SK-N-SH treated with all-trans-retinoic acid at 6 μM for 48 hours (cell line): ENCODE data around the gene HECTD4.

Source experiments
- ATAC-seq: fragments of 200-7000 bp; cut with Tn5 transposase; 3 replicates; pipeline ENCODE4 v1.9.1; 2020; ENCODE audit warnings: mild to moderate bottlenecking, moderate library complexity
- ARNTL ChIP-seq: fragments of 450-650 bp; formaldehyde crosslinking; IDR thresholded peaks from 2 replicates; pipeline ENCODE4 v1.5.0; 2020; ENCODE audit warnings: low read depth, mild to moderate bottlenecking, moderate library complexity, borderline replicate concordance
- BACH2 ChIP-seq: fragments of 250-450 bp; sonication (Bioruptor Pico); IDR thresholded peaks from 2 replicates; pipeline ENCODE4 v1.9.0; 2021; ENCODE audit warnings: mild to moderate bottlenecking, borderline replicate concordance
- CSDC2 ChIP-seq: fragments of 250-450 bp; sonication (Bioruptor Pico); IDR thresholded peaks from 2 replicates; pipeline ENCODE4 v1.5.0; 2020; ENCODE audit warnings: mild to moderate bottlenecking, moderate library complexity
- CSRNP3 ChIP-seq: fragments of 250-450 bp; sonication (Bioruptor Pico); IDR thresholded peaks from 2 replicates; pipeline ENCODE4 v1.5.1; 2021; ENCODE audit warnings: mild to moderate bottlenecking, moderate library complexity
- ESRRG ChIP-seq: fragments of 250-450 bp; sonication (Bioruptor Pico); IDR thresholded peaks from 2 replicates; pipeline ENCODE4 v1.6.1; 2021; ENCODE audit warnings: mild to moderate bottlenecking
- GLIS3 ChIP-seq: fragments of 250-450 bp; sonication (Bioruptor Pico); IDR thresholded peaks from 2 replicates; pipeline ENCODE4 v1.5.0; 2020; ENCODE audit warnings: mild to moderate bottlenecking, moderate library complexity
- ISL1 ChIP-seq: fragments of 250-450 bp; sonication (Bioruptor Pico); IDR thresholded peaks from 2 replicates; pipeline ENCODE4 v2.1.2; 2022; ENCODE audit warnings: mild to moderate bottlenecking, moderate library complexity
- OSR1 ChIP-seq: fragments of 250-450 bp; sonication (Bioruptor Pico); IDR thresholded peaks from 2 replicates; pipeline ENCODE4 v1.8.0; 2022; ENCODE audit warnings: moderate library complexity, mild to moderate bottlenecking, inconsistent platforms
- PATZ1 ChIP-seq: fragments of 250-450 bp; sonication (Bioruptor Pico); IDR thresholded peaks from 2 replicates; pipeline ENCODE4 v1.8.0; 2020; ENCODE audit warnings: mild to moderate bottlenecking, moderate library complexity, borderline replicate concordance
- POU6F1 ChIP-seq: fragments of 250-450 bp; sonication (Bioruptor Pico); IDR thresholded peaks from 2 replicates; pipeline ENCODE4 v1.8.0; 2021; ENCODE audit warnings: low read depth, mild to moderate bottlenecking, moderate library complexity, borderline replicate concordance
- PPARA ChIP-seq: fragments of 250-450 bp; sonication (Bioruptor Pico); IDR thresholded peaks from 2 replicates; pipeline ENCODE4 v1.5.0; 2020; ENCODE audit warnings: mild to moderate bottlenecking, borderline replicate concordance
- RARB ChIP-seq: fragments of 250-450 bp; sonication (Bioruptor Pico); IDR thresholded peaks from 2 replicates; pipeline ENCODE4 v1.8.0; 2021; ENCODE audit warnings: mild to moderate bottlenecking, moderate library complexity
- TCF4 ChIP-seq: fragments of 250-450 bp; sonication (Bioruptor Pico); IDR thresholded peaks from 2 replicates; pipeline ENCODE4 v1.8.0; 2021; ENCODE audit warnings: mild to moderate bottlenecking, moderate library complexity, borderline replicate concordance
- TSHZ2 ChIP-seq: fragments of 250-450 bp; sonication (Bioruptor Pico); IDR thresholded peaks from 2 replicates; pipeline ENCODE4 v1.5.0; 2020; ENCODE audit warnings: mild to moderate bottlenecking, moderate library complexity
- ZC3H10 ChIP-seq: fragments of 250-450 bp; sonication (Bioruptor Pico); IDR thresholded peaks from 2 replicates; pipeline ENCODE4 v1.5.1; 2021; ENCODE audit warnings: mild to moderate bottlenecking, moderate library complexity
- ZFP3 ChIP-seq: fragments of 250-450 bp; sonication (Bioruptor Pico); IDR thresholded peaks from 2 replicates; pipeline ENCODE4 v1.5.0; 2020; ENCODE audit warnings: mild to moderate bottlenecking, moderate library complexity
- ZFP30 ChIP-seq: fragments of 450-650 bp; formaldehyde crosslinking; IDR thresholded peaks from 2 replicates; pipeline ENCODE4 v1.5.0; 2022; ENCODE audit warnings: mild to moderate bottlenecking, moderate library complexity
- ZNF565 ChIP-seq: fragments of 450-650 bp; formaldehyde crosslinking; conservative IDR thresholded peaks from 2 replicates; pipeline ENCODE4 v1.5.0; 2020; ENCODE audit warnings: low read depth, mild to moderate bottlenecking, moderate library complexity
- ZNF70 ChIP-seq: fragments of 450-650 bp; formaldehyde crosslinking; IDR thresholded peaks from 2 replicates; pipeline ENCODE4 v1.5.0; 2020; ENCODE audit warnings: mild to moderate bottlenecking, moderate library complexity
- ZNF8 ChIP-seq: fragments of 450-650 bp; formaldehyde crosslinking; IDR thresholded peaks from 2 replicates; pipeline ENCODE4 v1.5.0; 2020; ENCODE audit warnings: mild to moderate bottlenecking, moderate library complexity

Gene HECTD4

GRCh38 chr12:112370868-112371510 lies 11.2 kb downstream of the HECTD4 start:
- no peak for ATAC-seq
- no peak for TF ChIP-seq ARNTL
- no peak for TF ChIP-seq CSRNP3 (CRISPR knock-in tag)
- TF ChIP-seq ZFP3: no peak
- TF ChIP-seq CSDC2: no peak
- no peak for TF ChIP-seq ZNF8 (CRISPR knock-in tag)
- no peak for TF ChIP-seq BACH2 (CRISPR knock-in tag)
- no peak for TF ChIP-seq ZNF565 (CRISPR knock-in tag)
- TF ChIP-seq ZC3H10 (CRISPR knock-in tag): no peak
- TF ChIP-seq ISL1 (CRISPR knock-in tag): no peak
- TF ChIP-seq GLIS3 (CRISPR knock-in tag): no peak
- TF ChIP-seq ZNF70: no peak
- TF ChIP-seq PATZ1 (CRISPR knock-in tag): no peak
- no peak for TF ChIP-seq ESRRG
- TF ChIP-seq ZFP30: no peak
- no peak for TF ChIP-seq OSR1
- no peak for TF ChIP-seq TSHZ2 (CRISPR knock-in tag)
- TF ChIP-seq POU6F1 (CRISPR knock-in tag): no peak

GRCh38 chr12:112370199-112370598 lies 12.0 kb downstream of the HECTD4 start:
- no peak; the same call in 2 of the 3 replicates for ATAC-seq
- no peak for TF ChIP-seq ISL1 (CRISPR knock-in tag)
- TF ChIP-seq ZC3H10 (CRISPR knock-in tag): no peak
- no peak for TF ChIP-seq CSDC2
- no peak for TF ChIP-seq ZFP30
- TF ChIP-seq RARB (CRISPR knock-in tag): no peak
- no peak for TF ChIP-seq OSR1
- TF ChIP-seq TCF4 (CRISPR knock-in tag): no peak
- no peak for TF ChIP-seq BACH2 (CRISPR knock-in tag)
- TF ChIP-seq ARNTL: no peak
- TF ChIP-seq ZNF70: no peak
- TF ChIP-seq ZNF565 (CRISPR knock-in tag): no peak
- no peak for TF ChIP-seq PPARA (CRISPR knock-in tag)
- no peak for TF ChIP-seq PATZ1 (CRISPR knock-in tag)
- no peak for TF ChIP-seq POU6F1 (CRISPR knock-in tag)
- no peak for TF ChIP-seq ZFP3
- TF ChIP-seq ESRRG: no peak
- no peak for TF ChIP-seq CSRNP3 (CRISPR knock-in tag)
- TF ChIP-seq TSHZ2 (CRISPR knock-in tag): no peak
- TF ChIP-seq, all 23 proteins: peak for 0
